GM18867 (cell line): ENCODE results near the gene MYCT1.
A peak's percentile ranks its signal among the peaks of the same experiment; 100 is the strongest.
"Not testable (repeated sequence)": the region's sequence is repeated elsewhere in the genome, so short reads cannot be mapped to it uniquely, and the experiment has no call there.

Source experiments
- ATAC-seq: cut with Tn5 transposase; IDR thresholded peaks from one replicate; pipeline ENCODE4 v1.9.1; 2021; ENCODE audit warnings: mild to moderate bottlenecking, moderate library complexity; ENCODE audit not compliant: unreplicated experiment

Gene MYCT1

GRCh38 chr6:152697634-152698033 lies at the start of gene MYCT1:
TSS of gene MYCT1 (plus strand) at chr6:152697897. CDS start at chr6:152697903, 6 bp downstream.
- ATAC-seq = no peak

DNA sequence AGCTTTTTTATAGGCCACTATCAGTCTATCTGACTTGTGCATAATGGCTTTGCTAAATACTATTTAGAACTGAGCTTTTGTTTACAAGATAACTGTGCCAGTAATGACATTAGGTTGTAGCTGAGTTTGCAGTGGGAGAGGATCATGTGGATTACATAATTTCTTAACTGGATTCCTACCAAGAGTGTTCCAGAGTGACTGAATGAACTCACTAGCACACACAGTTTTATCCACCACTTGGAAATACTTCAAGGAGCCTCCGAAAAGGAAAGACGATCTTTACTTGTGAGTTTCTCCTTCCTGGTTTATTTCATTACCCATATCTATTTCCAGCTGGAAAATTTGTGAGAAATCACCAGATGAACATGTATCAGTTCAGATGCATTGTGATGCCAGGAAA lies 49.6 kb upstream of the MYCT1 start:
- ATAC-seq = no peak

GRCh38 chr6:152651986-152652385 lies 45.7 kb upstream of the MYCT1 start:
- ATAC-seq = no peak

DNA sequence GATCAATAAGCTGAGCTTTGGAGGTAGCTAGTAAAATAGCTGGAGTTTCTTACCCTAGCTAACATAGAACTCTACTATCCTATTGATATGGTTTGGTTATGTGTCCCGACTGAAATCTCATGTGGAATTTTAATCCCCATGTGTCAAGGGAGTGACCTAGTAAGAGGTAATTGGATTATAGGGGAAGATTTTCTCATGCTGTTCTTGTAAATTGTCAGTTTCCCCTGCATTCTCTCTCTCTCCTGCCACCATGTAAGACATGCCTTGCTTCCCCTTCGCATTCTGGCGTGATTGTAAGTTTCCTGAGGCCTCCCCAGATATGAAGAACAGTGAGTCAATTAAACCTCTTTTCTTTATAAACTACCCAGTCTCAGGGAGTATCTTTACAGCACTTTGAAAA lies 35.9 kb upstream of the MYCT1 start:
- ATAC-seq = no peak

- ATAC-seq = peak; percentile 62
These were observed 27.8 kb upstream of the MYCT1 start for GRCh38 chr6:152669895-152670294.

GRCh38 chr6:152671171-152671570 lies 26.5 kb upstream of the MYCT1 start:
- no peak for ATAC-seq

DNA sequence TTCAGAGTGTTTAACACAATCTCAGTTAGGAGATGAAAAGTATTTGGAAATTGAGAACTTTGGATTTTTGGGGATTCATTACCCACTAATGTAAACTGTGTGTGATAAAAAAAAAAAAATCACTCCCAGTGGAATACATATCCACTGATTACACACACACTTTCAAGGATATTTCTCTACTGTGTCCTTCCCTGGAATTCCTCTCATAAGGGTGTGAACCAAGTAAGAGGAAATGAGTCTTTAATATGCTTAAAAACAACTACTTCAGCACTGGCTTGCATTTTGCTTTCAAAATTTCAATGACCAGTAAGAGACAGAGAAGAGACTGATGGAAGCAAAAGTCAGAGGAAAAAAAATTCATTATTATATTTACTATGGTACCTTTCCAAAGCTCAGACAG lies 24.5 kb upstream of the MYCT1 start:
- ATAC-seq = no peak

GRCh38 chr6:152680151-152680550 lies 17.5 kb upstream of the MYCT1 start:
- no peak for ATAC-seq

- ATAC-seq = no peak
These were observed 16.7 kb upstream of the MYCT1 start for GRCh38 chr6:152680879-152681517.

- no peak for ATAC-seq
These were observed 15.6 kb upstream of the MYCT1 start for GRCh38 chr6:152682141-152682540.

GRCh38 chr6:152682935-152683334 lies 14.8 kb upstream of the MYCT1 start:
- not testable (repeated sequence) for ATAC-seq

DNA sequence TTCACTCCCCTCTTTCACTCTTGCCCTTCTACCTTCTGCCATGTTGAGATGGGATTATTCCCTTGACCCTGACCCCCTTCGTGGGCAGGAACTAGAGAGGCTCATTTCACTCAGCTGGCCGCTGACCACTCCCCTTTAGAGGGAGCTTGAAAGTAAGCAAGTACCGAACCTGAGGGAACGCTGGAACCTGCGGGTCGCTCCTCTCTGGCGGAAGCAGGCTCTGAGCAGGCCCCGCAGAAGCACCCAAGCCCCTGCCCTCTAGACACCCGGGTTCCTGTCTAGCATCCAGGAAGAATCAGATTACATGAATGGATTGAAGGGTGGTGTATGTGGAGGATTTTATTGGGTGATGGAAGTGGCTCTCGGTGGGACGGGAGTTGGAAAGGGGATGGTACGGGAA lies 11.9 kb upstream of the MYCT1 start:
- no peak for ATAC-seq

GRCh38 chr6:152695372-152696045 lies 2.2 kb upstream of the MYCT1 start:
- no peak for ATAC-seq

DNA sequence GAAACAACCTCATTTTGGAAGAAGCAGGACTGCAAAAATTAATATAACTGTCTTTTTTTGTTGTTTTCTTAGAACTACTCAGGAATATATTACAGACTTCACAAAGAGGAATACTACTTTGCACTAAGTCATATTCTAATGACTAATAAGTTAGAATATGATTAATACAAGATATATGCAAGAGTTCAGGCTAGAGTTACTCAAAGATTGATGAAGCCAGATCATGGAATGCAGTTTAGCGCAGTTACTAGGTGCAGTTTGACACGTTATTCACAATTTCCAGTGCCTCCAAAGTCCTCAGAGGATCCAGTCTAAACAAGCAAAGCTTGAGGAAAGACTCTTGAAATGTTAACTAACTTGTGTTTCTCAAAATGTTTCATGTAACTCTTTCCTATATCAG lies 1.2 kb upstream of the MYCT1 start:
- ATAC-seq = no peak

GRCh38 chr6:152698692-152699091 lies 995 bp downstream of the MYCT1 start:
- ATAC-seq = no peak

- ATAC-seq = no peak
These were observed 2.7 kb downstream of the MYCT1 start for GRCh38 chr6:152700427-152700826.

DNA sequence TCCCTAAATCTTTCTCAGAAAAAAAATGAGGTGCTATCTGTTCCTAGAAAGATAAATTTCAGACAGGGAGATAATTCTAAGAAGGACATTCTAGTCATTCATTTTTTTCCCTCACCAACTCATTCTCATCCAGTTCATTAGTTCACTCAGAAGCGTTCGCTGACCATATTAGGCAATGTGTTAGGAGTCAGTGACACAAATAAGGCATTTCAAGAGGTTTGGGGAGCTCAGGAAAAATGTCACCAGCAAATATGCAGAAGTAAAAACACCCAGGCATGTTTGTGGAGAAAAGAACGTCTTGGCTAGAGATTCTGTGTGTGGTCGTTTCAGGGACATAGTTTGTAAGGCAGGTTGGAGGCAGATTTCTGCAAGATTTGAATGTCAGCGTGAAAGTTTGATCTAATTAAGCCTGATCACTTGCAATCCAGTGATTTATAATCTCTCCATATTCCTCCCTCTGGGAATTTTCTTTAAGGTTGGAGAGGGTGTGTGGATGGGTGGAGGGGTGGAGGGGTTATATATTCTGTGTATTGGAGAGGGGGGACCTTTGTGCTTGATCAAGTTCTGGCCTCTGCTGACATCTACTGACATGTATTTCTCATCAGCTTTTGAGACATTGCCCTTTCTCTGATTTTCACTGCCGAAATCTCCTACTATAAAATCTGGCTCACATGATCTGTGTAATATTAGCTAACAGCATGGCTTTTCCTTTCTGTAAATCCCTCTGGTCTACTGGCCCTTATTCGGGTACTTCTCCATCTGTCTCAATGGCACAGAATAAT lies 3.6 kb downstream of the MYCT1 start:
- ATAC-seq = no peak

DNA sequence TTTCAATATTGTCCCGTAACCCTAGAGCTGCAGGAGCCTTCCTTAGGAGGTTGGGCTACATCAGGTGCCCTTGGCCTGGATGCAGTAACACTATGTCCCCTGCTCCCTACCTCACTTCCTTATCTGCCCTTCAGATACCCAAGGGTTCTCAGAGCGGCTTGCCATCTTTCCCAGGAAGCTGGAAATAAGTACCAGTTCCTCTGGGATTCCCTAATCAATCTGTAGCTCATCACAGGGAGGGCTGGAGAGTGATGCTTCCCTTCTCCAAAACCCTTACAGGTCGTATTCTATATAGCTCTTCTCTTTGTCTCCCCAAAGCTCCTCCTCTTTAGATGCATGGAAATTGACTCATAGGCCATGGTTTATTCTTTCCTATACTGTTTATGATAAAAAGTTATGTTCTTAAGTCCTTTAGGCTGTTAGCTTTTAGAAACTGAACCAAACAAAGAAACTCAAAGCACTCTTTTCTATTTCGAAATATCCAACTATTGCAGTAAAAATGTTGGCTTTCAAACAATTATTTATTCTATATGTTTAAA lies 4.2 kb downstream of the MYCT1 start:
- ATAC-seq = no peak

GRCh38 chr6:152703750-152704149 lies 6.1 kb downstream of the MYCT1 start:
- not testable (repeated sequence) for ATAC-seq

DNA sequence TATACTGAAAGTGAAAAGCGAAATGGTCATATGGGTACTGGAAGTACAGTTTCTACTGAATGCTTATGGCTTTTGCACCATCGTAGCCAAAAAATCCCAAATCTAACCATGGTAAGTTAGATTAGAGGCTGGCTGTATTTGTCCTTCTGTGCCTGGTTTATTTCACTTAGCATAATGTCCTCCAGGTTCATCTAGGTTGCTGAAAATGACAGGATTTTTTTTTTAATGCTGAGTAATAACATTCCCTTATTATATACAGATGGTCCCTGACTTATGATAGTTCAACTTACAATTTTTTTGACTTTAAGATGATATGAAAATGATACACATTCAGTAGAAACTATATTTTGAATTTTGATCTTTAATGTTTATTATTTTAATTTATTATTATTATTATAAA lies 7.6 kb downstream of the MYCT1 start:
- ATAC-seq = no peak

- ATAC-seq = no peak
These were observed 18.6 kb downstream of the MYCT1 start for GRCh38 chr6:152716322-152716721.

DNA sequence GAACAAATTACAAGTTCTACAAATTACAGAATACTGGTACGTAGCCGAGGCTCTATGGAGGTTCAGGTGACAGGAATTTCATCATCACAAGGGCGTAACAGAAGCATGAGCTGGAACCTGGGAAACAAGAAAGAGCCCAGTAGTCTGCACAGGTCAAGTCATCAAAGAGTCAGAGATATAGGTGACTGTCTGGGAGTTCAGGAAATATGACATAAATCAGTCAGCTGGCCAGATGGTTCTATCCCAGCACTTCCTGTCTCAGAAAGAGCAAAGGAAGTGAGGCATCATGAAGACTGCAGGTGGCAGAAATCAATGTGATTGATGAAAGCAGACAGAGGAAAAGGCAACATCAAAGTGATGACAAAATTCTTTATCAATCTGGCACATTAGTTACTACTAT lies 23.3 kb downstream of the MYCT1 start:
- no peak for ATAC-seq
